Measurements from ENCODE around the gene EIF2AK3. TPM values are rescaled to one million over a fixed set of nuclear protein-coding genes. Genes with fewer than 3 reads are reported as not detected.

The EIF2AK3 gene
- total and polyA plus RNA-seq, 7 donors = 3.0 to 16.6 (median 9.4) TPM

DNA sequence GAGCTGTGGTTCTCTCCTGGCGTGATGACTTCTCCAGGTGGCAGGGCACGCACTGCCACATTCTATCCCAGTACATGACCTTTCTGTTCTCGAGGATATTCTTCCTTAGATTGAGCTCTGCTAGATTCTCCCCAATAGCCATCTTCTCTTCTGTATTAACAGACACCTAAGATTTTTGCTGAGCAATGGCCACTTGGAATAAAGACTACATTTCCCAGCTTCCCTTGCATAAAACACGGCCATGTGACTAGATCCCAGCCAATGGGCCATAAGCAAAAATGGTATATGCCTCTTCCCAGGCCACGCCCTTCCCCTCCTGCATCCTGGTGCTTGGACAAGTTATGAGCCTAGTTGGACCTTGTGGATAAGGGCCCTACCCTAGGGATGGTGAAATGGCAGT, 82.1 kb downstream of the EIF2AK3 start:
- TF ChIP-seq, protein P1, sequence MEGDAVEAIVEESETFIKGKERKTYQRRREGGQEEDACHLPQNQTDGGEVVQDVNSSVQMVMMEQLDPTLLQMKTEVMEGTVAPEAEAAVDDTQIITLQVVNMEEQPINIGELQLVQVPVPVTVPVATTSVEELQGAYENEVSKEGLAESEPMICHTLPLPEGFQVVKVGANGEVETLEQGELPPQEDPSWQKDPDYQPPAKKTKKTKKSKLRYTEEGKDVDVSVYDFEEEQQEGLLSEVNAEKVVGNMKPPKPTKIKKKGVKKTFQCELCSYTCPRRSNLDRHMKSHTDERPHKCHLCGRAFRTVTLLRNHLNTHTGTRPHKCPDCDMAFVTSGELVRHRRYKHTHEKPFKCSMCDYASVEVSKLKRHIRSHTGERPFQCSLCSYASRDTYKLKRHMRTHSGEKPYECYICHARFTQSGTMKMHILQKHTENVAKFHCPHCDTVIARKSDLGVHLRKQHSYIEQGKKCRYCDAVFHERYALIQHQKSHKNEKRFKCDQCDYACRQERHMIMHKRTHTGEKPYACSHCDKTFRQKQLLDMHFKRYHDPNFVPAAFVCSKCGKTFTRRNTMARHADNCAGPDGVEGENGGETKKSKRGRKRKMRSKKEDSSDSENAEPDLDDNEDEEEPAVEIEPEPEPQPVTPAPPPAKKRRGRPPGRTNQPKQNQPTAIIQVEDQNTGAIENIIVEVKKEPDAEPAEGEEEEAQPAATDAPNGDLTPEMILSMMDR (IDR thresholded peaks at IDR 0.05) = no peak
- no peaks in the 10 kb centered on the region for H3K36me3 ChIP-seq
- H3K9me3 ChIP-seq = no peaks in the 10 kb centered on the region
- H3K4me1 ChIP-seq = peaks cover 0 to 7% (median 3%) of the 10 kb centered on the region in 4 donors
- no peak for DNase-seq
- H3K27me3 ChIP-seq = peaks cover 0 to 21% (median 7%) of the 10 kb centered on the region in 3 donors
- H3K27ac ChIP-seq = no peak overlapping the region
- intact Hi-C loops (cut with DNase I) = no loop called here
- 86 to 88% methylated on average over 5 of the region's 5 CpGs for WGBS, 2 donors
- H3K4me3 ChIP-seq = no peak overlapping the region

DNA sequence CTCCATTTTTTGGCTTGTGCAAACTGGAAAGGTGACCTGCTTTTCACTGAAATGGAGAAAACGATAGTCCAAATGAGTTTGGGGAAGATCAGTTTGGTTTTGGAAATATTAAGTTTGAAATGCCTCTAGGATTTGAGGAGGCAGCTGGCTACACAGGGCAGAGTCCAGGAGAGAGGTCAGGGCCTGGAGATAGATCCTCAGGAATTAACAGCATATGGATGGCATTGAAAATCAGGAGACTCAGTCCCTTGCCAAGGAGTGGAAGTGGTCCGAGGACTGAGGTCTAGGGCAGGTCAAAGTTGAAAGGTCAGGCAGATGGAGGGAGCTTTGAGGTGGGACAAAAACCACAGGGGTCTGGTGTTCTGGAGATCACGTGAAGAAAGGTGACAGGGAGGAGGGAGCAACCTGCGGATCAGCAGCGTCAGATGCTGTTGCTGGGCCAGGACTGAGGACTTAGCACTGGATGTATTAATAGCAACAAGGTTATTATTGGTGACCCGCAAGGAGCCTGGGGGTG, 83.7 kb downstream of the EIF2AK3 start:
- intact Hi-C loops (cut with DNase I) = no loop called here
- Histone ChIP-seq H3K9me3 (no peaks in the 10 kb centered on the region), H3K4me3 (no peak overlapping the region), H3K27me3 (peaks cover 0 to 8% (median 0%) of the 10 kb centered on the region in 3 donors), H3K4me1 (no peaks in the 10 kb centered on the region), H3K27ac (no peak overlapping the region), H3K36me3 (no peaks in the 10 kb centered on the region)
- no peak for DNase-seq
- WGBS, 2 donors = 75 to 82% methylated on average over 6 of the region's 6 CpGs
- TF ChIP-seq POLR2A (IDR thresholded peaks at IDR 0.05) = no peak
- TF ChIP-seq EP300 (IDR thresholded peaks at IDR 0.05) = no peak
- no peak for TF ChIP-seq POLR2AphosphoS5 (IDR thresholded peaks at IDR 0.05)
- TF ChIP-seq, protein P1 (IDR thresholded peaks at IDR 0.05) = no peak

DNA sequence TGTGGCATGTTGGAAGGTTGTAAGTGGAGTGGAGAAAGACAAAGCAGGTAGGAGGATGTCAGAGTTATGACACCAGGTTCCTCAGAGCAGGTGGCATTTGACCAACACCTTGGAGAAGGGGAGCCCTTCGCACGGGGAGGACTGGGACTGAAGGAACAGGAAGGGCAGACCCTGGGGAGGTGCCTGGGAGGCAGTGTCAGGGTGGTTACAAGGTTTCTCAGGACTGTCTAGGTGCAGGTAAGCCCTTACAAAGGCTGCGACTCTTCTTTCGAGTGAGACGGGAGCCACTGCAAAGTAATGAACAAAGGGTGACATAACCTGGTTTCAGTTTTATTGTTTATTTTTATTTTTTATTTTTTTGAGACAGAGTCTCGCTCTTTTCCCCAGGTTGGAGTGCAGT, 84.6 kb downstream of the EIF2AK3 start:
- intact Hi-C loops (cut with DNase I) = no loop called here
- 82 to 86% methylated on average over 6 of the region's 6 CpGs for WGBS, 2 donors
- Histone ChIP-seq H3K4me1 (no peaks in the 10 kb centered on the region), H3K27ac (no peak overlapping the region), H3K36me3 (no peaks in the 10 kb centered on the region), H3K27me3 (peaks cover 0 to 3% (median 0%) of the 10 kb centered on the region in 3 donors), H3K4me3 (no peak overlapping the region), H3K9me3 (no peaks in the 10 kb centered on the region)
- DNase-seq = no peak
- TF ChIP-seq POLR2AphosphoS5 (IDR thresholded peaks at IDR 0.05) (no peak), EP300 (IDR thresholded peaks at IDR 0.05) (no peak), POLR2A (IDR thresholded peaks at IDR 0.05) (no peak)
- TF ChIP-seq, protein P1 (IDR thresholded peaks at IDR 0.05) = no peak

DNA sequence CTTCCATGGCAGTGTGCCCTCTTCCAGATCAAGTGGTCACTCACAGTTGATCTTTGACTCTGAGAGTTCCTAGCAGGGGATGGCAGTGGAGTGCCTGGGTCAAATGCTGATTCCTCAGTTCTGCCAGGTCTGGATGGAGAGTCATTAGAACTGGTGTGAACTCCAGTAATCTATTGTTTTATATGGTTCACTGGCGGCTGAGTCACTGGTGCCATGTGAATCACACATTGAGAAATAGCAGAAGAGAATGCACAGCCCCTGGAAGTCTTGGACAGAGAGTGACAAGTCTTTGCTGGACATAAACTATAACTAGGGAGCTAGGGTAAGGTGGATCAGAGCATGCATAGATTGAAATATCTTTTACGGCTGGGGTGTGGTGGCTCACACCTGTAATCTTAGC, 86.9 kb downstream of the EIF2AK3 start:
- intact Hi-C loops (cut with DNase I) = no loop called here
- DNase-seq = no peak
- H3K4me3 ChIP-seq = no peak overlapping the region
- H3K4me1 ChIP-seq = no peaks in the 10 kb centered on the region
- WGBS, 2 donors = 53 to 83% methylated on average over 2 of the region's 2 CpGs
- no peak for TF ChIP-seq POLR2A (IDR thresholded peaks at IDR 0.05)
- TF ChIP-seq, protein P1 (IDR thresholded peaks at IDR 0.05) = no peak
- no peak for TF ChIP-seq EP300 (IDR thresholded peaks at IDR 0.05)
- no peak for TF ChIP-seq POLR2AphosphoS5 (IDR thresholded peaks at IDR 0.05)
- no peaks in the 10 kb centered on the region for H3K36me3 ChIP-seq
- no peaks in the 10 kb centered on the region for H3K27me3 ChIP-seq
- H3K9me3 ChIP-seq = no peaks in the 10 kb centered on the region
- no peak overlapping the region for H3K27ac ChIP-seq

DNA sequence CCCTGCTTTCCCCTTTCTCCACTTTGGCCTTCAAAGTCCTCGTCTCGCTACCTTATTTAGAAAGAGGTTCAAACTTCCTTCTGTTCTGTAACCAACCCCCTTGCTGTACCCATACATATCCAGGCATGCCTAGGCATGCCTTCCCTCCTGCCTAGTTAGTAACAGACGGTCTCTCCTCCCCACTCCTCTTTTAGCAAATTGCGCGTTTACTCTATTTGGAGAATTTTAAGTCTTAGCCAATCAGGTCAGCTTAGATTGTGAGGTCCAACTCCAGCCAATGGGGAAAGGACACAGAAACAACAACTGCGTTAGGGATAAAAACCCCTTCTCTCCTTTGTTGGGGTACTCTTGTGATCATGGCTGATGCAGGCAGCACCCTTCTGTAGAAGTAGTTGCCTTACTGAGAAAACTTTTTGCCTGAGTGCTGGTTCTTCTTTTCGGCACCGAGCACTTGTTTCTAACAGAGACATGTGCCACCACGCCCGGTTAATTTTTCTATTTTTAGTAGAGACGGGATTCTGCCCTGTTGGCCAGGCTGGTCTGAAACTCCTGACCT, 88.8 kb downstream of the EIF2AK3 start:
- H3K27me3 ChIP-seq = no peaks in the 10 kb centered on the region
- intact Hi-C loops (cut with DNase I) = no loop called here
- DNase-seq = no peak
- WGBS, 2 donors = 92 to 95% methylated on average over 11 of the region's 11 CpGs
- TF ChIP-seq, protein P1 (IDR thresholded peaks at IDR 0.05) = no peak
- TF ChIP-seq POLR2AphosphoS5 (IDR thresholded peaks at IDR 0.05) (no peak), POLR2A (IDR thresholded peaks at IDR 0.05) (no peak), EP300 (IDR thresholded peaks at IDR 0.05) (no peak)
- no peaks in the 10 kb centered on the region for H3K4me1 ChIP-seq
- H3K9me3 ChIP-seq = no peaks in the 10 kb centered on the region
- H3K4me3 ChIP-seq = no peak overlapping the region
- H3K36me3 ChIP-seq = no peaks in the 10 kb centered on the region
- no peak overlapping the region for H3K27ac ChIP-seq

All from sigmoid colon (tissue), 7 donors.